Measurements from ENCODE around the gene SSR2.
"Not testable (repeated sequence)": the region's sequence is repeated elsewhere in the genome, so short reads cannot be mapped to it uniquely, and the experiment has no call there.

The SSR2 gene

DNA sequence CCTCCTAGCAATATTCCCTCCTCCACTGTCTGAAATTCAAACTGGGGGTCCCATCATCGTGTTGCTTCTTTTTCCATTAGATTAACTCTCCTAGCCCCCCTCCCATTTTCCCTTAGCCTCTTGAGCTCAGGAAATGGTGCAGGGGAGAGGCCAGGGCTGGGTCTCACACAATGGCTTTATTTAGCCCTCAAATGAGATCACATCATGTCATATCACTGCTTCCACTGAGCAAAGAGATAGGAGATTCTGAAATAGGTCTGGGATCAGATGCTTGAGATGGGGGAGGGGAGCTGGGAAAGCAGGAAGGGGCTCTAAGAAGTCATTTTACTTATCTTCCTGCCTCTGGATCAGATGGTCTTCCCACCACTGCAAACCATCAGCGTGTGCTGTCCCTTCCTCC, 24.6 kb downstream of the SSR2 start:
- intact Hi-C loops (cut with micrococcal nuclease) = no loop called here
- Mint-ChIP-seq H3K9me3 (no peaks in the 10 kb centered on the region), H3K4me3 (no peak overlapping the region), H3K36me3 (ENCODE audit: low read depth) (no peaks in the 10 kb centered on the region), H3K27me3 (peaks cover 8% of the 10 kb centered on the region), H3K4me1 (ENCODE audit: low read depth) (peaks cover 18% of the 10 kb centered on the region), H3K27ac (peak overlapping the region; percentile 1)

GRCh38 chr1:155993595-155993994, 27.2 kb downstream of the SSR2 start:
- intact Hi-C loops (cut with micrococcal nuclease) = no loop called here
- no peaks in the 10 kb centered on the region for H3K9me3 Mint-ChIP-seq
- H3K4me1 Mint-ChIP-seq (ENCODE audit: low read depth) = peaks cover 44% of the 10 kb centered on the region
- peaks cover 8% of the 10 kb centered on the region for H3K27me3 Mint-ChIP-seq
- H3K4me3 Mint-ChIP-seq = no peak overlapping the region
- H3K27ac Mint-ChIP-seq = no peak overlapping the region
- H3K36me3 Mint-ChIP-seq (ENCODE audit: low read depth) = no peaks in the 10 kb centered on the region

DNA sequence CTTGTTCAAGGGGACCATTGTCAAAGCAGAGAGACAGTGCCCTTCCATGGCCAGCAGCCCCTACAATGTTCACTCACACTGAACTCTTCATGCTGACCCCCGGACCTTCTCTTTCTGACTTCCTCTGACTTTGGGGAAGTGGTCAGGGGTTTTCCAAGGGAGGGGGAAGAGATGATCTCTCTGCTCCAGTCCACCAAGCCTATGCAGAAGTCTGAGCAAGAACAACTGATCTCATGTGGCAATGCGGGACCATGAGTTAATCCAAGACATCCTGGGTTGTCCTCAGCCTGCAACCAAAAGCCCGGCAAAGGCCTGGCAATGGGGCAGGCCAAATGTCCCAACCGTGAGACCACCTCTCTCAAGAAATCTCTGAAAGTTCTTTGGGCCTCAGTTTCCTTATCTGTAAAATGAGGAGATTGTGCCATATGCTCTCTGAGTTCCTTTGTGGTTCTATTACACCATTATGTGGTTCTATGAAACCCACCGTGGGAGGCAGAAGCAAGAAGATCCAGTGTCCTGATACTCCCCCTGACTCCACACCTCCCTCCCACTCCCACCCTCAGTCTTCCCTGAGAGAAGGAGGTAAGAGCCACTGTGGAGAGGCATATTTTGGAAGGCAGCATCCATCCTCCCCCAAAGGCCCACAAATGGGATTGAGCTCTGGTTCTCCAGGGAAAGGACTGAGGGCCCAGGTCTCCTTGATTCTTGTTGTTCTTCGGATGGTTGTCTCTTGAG, 30.6 kb downstream of the SSR2 start:
- H3K27ac Mint-ChIP-seq = peak overlapping the region; percentile 84
- H3K27me3 Mint-ChIP-seq = peaks cover 5% of the 10 kb centered on the region
- no peaks in the 10 kb centered on the region for H3K36me3 Mint-ChIP-seq (ENCODE audit: low read depth)
- H3K9me3 Mint-ChIP-seq = no peaks in the 10 kb centered on the region
- intact Hi-C loops (cut with micrococcal nuclease) = no loop called here
- H3K4me1 Mint-ChIP-seq (ENCODE audit: low read depth) = peaks cover 59% of the 10 kb centered on the region
- peak overlapping the region; percentile 66 for H3K4me3 Mint-ChIP-seq

DNA sequence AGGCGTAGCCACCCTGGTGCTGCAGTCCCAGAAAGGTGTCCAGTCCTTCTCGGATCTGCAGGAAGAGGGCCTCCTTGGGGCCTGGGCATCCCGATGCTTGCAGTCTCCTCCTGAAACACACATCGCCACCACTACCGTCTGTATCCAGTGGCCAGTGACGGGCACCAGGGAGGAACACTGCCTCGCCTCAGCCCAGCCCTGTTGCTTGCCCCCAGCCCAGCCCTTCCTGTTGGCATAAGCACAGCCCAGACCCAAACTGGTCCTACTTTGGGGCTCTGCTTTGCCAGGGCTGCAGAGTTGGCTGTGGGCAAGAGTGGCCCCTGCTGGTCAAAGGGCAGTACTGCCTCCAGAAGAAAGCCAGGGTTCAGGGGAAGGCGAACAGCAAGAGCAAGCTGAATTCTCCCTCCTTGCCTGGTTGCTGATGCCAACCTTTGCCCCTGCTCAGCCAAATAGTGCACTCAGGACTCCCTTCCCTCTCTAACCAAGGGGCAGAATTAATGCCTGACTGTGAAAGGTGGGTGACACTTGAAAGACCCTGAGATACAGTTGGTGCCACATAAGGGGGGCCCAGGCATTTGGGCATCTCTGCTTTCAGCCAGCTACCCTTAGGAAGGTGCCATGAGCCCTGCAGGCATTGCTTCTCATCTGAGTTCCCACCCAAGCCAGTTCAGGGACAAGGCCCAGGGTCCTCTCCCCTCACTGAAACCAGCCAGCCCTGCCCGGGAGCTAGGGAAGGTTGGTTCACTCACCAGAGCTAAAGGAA, 31.3 kb downstream of the SSR2 start:
- intact Hi-C loops (cut with micrococcal nuclease) = loop anchor here (1.0 kb wide), 1 partner anchor 51 kb away; no protein-coding TSS in a partner anchor
- peaks cover 56% of the 10 kb centered on the region for H3K4me1 Mint-ChIP-seq (ENCODE audit: low read depth)
- H3K36me3 Mint-ChIP-seq (ENCODE audit: low read depth) = no peaks in the 10 kb centered on the region
- no peaks in the 10 kb centered on the region for H3K27me3 Mint-ChIP-seq
- H3K9me3 Mint-ChIP-seq = no peaks in the 10 kb centered on the region
- H3K4me3 Mint-ChIP-seq = peak overlapping the region; percentile 66
- peak overlapping the region; percentile 84 for H3K27ac Mint-ChIP-seq

DNA sequence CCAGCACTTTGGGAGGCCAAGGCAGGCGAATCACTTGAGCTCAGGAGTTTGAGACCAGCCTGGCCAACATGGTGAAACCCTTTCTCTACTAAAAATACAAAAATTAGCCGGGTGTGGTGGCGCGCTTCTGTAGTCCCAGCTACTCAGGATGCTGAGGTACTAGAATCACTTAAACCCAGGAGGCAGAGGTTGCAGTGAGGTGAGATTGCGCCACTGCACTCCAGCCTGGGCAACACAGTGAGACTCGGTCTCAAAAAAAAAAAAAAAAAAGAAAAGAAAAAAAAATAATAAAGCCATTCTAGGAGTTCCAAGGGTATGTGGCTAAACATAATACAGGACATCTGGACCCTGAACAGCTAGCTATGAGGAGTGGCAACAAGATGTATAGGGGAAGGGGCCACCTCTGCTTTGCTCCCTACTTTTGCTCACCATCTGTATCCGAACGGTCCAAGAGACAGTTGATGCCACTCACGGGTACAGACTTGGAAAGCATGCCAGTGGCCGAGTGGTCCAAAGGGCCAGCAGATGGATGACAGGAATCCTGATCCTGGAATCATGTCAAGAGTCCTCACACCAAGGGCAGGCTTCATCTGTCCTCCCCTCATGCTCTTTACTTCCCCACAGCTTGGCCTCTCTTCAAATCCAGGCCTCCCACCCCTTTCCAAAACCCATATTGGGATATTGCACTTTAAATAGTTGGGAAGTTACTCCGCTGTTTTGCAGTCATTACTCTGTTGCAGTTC, 35.7 kb downstream of the SSR2 start:
- Mint-ChIP-seq H3K36me3 (ENCODE audit: low read depth) (peaks cover 10% of the 10 kb centered on the region), H3K4me1 (ENCODE audit: low read depth) (peaks cover 75% of the 10 kb centered on the region)
- H3K9me3 Mint-ChIP-seq; intact Hi-C loops (cut with micrococcal nuclease); H3K27ac Mint-ChIP-seq; H3K27me3 Mint-ChIP-seq; H3K4me3 Mint-ChIP-seq: not testable (repeated sequence)

DNA sequence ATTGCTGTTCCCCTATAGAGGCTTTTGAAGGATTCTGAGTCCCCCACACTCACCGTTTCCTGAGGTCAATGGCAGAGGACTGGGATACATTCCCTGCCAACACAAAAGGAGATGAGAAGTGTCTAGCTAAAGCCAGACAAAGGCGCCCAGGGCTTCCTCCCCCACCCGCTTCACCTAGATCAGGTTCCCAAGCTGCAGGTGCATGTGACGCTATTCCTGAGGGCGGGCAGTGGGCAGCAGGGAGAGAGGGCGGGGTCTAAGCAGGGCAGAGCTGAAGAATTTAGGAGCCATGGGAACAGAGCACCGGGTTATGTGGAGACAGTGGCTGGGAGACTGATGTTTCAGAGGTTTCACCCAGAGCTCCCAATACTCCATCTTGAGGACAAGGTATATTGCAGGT, 36.4 kb downstream of the SSR2 start:
- H3K27ac Mint-ChIP-seq = no peak overlapping the region
- H3K4me1 Mint-ChIP-seq (ENCODE audit: low read depth) = peaks cover 75% of the 10 kb centered on the region
- H3K4me3 Mint-ChIP-seq = no peak overlapping the region

GRCh38 chr1:155983191-155984024, 37.3 kb downstream of the SSR2 start:
- Mint-ChIP-seq H3K9me3 (no peaks in the 10 kb centered on the region), H3K27ac (peak overlapping the region; percentile 93), H3K4me1 (ENCODE audit: low read depth) (peaks cover 71% of the 10 kb centered on the region), H3K36me3 (ENCODE audit: low read depth) (peaks cover 27% of the 10 kb centered on the region), H3K27me3 (no peaks in the 10 kb centered on the region), H3K4me3 (no peak overlapping the region)
- intact Hi-C loops (cut with micrococcal nuclease) = no loop called here

More for the DNA sequence above, 36.4 kb downstream of the SSR2 start:
- no peaks in the 10 kb centered on the region for H3K9me3 Mint-ChIP-seq
- no peaks in the 10 kb centered on the region for H3K27me3 Mint-ChIP-seq
- peaks cover 17% of the 10 kb centered on the region for H3K36me3 Mint-ChIP-seq (ENCODE audit: low read depth)
- intact Hi-C loops (cut with micrococcal nuclease) = no loop called here

DNA sequence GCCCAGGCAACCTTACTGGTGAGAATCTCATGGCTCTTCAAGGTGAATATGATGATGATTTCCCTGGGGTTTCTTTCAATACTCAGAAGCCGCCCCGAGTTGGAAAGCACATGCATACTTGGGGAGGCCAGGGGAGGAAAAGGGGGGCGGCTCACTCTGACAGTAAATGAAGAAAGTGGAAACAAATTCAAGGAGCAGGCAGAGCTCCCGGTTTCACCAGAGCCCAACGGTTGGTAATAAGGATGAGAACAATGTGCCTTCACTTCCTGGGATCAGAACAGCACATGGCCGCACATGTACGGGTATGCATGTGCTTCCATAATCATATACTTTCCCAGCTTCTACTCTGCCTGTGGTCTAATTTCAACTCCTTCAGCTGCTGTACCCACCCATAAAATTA, 38.6 kb downstream of the SSR2 start:
- peaks cover 62% of the 10 kb centered on the region for H3K4me1 Mint-ChIP-seq (ENCODE audit: low read depth)
- peak overlapping the region; percentile 11 for H3K4me3 Mint-ChIP-seq
- peaks cover 40% of the 10 kb centered on the region for H3K36me3 Mint-ChIP-seq (ENCODE audit: low read depth)
- intact Hi-C loops (cut with micrococcal nuclease) = no loop called here
- peak overlapping the region; percentile 93 for H3K27ac Mint-ChIP-seq
- no peaks in the 10 kb centered on the region for H3K27me3 Mint-ChIP-seq
- H3K9me3 Mint-ChIP-seq = no peaks in the 10 kb centered on the region

GRCh38 chr1:155981266-155982088, 39.3 kb downstream of the SSR2 start:
- Mint-ChIP-seq H3K27ac (peak overlapping the region; percentile 93), H3K4me3 (peak overlapping the region; percentile 7), H3K9me3 (no peaks in the 10 kb centered on the region), H3K4me1 (ENCODE audit: low read depth) (peaks cover 69% of the 10 kb centered on the region), H3K27me3 (no peaks in the 10 kb centered on the region), H3K36me3 (ENCODE audit: low read depth) (peaks cover 46% of the 10 kb centered on the region)
- intact Hi-C loops (cut with micrococcal nuclease) = no loop called here

GRCh38 chr1:155979597-155980343, 41.0 kb downstream of the SSR2 start:
- Mint-ChIP-seq H3K9me3 (no peaks in the 10 kb centered on the region), H3K4me1 (ENCODE audit: low read depth) (peaks cover 86% of the 10 kb centered on the region), H3K27ac (peak overlapping the region; percentile 93), H3K27me3 (no peaks in the 10 kb centered on the region), H3K4me3 (peak overlapping the region; percentile 86), H3K36me3 (ENCODE audit: low read depth) (peaks cover 63% of the 10 kb centered on the region)
- intact Hi-C loops (cut with micrococcal nuclease) = loop anchor here (5.0 kb wide), 2 partner anchors 37 to 103 kb away; partner anchors contain the start of genes MEX3A and RXFP4

GRCh38 chr1:155978973-155979429, 41.8 kb downstream of the SSR2 start:
- H3K4me3 Mint-ChIP-seq = peak overlapping the region; percentile 86
- peaks cover 87% of the 10 kb centered on the region for H3K4me1 Mint-ChIP-seq (ENCODE audit: low read depth)
- no peaks in the 10 kb centered on the region for H3K9me3 Mint-ChIP-seq
- H3K36me3 Mint-ChIP-seq (ENCODE audit: low read depth) = peaks cover 71% of the 10 kb centered on the region
- intact Hi-C loops (cut with micrococcal nuclease) = loop anchor here (1.0 to 5.0 kb wide), 3 partner anchors 9 to 103 kb away; partner anchors contain the start of genes MEX3A and RXFP4
- no peaks in the 10 kb centered on the region for H3K27me3 Mint-ChIP-seq
- peak overlapping the region; percentile 93 for H3K27ac Mint-ChIP-seq
